DLD1 (cell line): ENCODE measurements around the gene NOM1.
"Not testable (repeated sequence)": the region's sequence is repeated elsewhere in the genome, so short reads cannot be mapped to it uniquely, and the experiment has no call there.

Experiments used
- in situ Hi-C: cut with HindIII; loops from 2 replicates; pipeline ENCODE4 v1.10.0; 2017; ENCODE audit warnings: low sequenced_read_pairs

NOM1 gene, protein sequence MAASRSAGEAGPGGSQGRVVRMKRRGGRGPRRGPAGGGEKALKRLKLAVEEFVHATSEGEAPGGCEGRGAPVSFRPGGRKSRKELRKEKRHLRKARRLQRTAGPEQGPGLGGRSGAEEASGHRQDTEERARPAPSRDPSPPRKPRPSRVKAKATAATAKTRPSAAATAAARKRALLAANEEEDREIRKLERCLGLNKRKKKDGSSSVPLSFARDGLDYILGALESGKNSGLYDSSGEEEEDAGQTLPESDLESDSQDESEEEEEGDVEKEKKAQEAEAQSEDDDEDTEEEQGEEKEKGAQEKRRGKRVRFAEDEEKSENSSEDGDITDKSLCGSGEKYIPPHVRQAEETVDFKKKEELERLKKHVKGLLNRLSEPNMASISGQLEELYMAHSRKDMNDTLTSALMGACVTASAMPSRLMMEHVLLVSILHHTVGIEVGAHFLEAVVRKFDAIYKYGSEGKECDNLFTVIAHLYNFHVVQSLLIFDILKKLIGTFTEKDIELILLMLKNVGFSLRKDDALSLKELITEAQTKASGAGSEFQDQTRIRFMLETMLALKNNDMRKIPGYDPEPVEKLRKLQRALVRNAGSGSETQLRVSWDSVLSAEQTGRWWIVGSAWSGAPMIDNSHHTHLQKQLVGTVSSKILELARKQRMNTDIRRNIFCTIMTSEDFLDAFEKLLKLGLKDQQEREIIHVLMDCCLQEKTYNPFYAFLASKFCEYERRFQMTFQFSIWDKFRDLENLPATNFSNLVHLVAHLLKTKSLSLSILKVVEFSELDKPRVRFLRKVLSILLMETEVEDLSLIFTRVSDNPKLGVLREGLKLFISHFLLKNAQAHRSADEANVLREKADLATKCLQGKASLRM

DNA sequence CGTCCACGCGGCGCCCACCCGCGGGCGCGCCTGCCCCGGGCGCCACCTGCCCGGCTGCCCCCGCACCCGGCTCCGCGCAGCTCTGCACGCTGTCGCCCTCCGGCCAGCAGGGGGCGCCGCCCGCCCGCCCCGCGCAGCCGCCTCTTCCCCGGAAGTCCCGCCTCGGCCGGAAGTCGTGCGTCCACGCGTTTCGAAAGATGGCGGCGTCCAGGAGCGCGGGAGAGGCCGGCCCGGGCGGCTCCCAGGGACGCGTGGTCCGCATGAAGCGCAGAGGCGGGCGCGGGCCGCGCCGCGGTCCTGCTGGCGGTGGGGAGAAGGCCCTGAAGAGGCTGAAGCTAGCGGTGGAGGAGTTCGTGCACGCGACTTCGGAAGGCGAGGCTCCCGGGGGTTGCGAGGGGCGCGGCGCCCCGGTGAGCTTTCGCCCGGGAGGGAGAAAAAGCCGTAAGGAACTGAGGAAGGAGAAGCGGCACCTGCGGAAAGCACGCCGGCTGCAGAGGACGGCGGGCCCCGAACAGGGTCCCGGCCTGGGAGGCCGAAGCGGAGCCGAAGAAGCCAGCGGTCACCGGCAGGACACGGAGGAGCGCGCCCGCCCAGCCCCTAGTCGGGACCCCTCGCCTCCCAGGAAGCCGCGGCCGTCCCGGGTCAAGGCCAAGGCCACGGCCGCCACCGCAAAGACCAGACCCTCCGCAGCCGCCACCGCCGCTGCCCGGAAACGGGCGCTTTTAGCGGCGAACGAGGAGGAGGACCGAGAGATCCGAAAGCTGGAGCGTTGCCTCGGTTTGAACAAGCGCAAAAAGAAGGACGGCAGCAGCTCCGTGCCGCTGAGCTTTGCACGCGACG is at the start of gene NOM1:
TSS of gene NOM1 (plus strand) at position 172 of the 840 bp plus-strand sequence. CDS start at position 198, 26 bp downstream.
- in situ Hi-C loops = no loop called here

DNA sequence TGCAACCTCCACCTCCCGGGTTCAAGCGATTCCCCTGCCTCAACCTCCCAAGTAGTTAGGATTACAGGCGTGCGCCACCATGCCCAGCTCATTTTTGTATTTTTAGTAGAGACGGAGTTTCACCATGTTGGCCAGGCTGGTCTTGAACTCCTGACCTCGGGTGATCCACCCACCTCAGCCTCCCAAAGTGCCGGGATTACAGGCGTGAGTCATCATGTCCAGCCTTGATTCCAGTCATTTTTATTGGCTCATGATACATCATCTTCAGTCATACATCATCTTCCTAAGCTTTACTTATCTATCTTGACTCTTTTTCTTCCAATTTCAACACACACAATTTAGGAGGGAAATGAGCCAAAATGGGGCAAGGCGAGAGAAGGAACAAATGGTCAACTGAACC is 49.4 kb upstream of the NOM1 start:
- in situ Hi-C loops = not testable (repeated sequence)

DNA sequence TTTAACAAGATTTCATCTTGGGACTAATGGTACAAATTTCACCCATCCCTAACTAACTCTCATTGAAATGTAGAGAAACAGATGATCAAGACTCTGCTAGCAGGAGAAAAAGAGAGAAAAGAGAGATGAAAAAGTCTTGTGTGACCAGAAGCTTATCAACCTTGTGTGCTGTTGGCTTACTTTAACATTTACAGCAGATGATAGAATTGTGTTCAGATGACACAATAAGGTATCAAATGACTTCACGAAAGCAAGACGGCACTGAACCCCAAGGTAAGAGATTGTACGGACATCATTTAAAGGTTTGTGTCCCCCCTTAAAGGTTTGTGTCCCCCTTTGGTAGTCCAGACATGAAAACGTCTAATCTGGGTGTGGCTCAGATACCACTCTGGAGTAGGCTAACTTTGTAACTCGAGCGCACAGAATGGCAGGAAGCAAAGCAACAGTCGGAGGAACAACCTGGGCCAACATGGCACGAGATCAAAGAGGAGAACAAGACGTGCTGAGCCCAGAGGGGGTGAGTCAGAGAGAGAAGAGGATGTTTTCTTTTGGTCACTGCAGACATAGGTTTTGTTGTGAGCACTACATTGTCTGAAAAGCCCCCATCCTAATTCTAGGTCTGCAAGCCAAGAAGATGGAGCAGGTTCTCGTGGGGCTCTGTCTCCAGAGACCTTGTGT is 46.1 kb upstream of the NOM1 start:
- in situ Hi-C loops = no loop called here

DNA sequence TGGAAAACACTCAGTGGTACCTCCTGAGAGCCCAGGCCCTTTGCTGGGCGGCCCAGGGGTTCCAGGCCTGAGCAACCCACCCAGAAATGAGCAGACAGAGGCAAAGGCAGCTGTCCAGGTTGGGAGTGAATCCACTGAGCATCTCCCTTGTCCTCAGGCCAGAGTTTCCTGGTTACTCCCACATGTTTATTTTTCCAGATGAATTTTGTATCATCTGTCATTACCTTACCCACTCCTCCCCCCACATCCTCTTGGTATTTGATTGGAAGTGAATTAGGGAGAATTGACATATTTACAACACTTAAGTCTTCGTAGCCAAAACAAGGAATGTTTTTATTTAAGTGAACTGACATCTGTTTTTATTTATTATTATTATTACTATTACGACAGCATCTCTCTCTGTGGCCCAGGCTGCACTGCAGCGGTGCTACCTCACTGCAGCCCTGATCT is 43.3 kb upstream of the NOM1 start:
- in situ Hi-C loops = no loop called here

DNA sequence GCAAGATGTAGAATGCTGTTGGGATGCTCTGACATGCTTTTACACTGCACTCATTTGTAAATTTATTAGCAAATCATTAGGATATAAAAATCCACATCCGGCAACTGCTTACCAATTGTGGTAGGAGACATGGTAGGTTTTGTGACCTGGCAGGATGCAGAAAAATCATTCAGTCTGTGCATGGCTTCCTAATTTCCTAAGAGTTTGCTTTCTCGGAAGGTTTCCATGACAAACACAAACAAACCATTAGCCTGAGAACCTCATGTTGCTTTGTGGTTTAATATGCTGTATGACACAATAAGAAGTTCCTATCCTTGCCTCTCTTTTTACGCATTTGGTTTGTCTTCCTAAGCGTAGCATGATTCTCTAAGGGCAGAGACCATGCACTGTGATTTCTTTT is 41.9 kb upstream of the NOM1 start:
- in situ Hi-C loops = no loop called here

DNA sequence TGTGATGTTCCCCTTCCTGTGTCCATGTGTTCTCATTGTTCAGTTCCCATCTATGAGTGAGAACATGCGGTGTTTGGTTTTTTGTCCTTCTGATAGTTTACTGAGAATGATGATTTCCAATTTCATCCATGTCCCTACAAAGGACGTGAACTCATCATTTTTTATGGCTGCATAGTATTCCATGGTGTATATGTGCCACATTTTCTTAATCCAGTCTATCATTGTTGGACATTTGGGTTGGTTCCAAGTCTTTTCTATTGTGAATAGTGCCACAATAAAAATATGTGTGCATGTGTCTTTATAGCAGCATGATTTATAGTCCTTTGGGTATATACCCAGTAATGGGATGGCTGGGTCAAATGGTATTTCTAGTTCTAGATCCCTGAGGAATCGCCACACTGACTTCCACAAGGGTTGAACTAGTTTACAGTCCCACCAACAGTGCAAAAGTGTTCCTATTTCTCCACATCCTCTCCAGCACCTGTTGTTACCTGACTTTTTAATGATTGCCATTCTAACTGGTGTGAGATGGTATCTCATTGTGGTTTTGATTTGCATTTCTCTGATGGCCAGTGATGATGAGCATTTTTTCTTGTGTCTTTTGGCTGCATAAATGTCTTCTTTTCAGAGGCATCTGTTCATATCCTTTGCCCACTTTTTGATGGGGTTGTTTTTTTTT is 39.8 kb upstream of the NOM1 start:
- in situ Hi-C loops = not testable (repeated sequence)

DNA sequence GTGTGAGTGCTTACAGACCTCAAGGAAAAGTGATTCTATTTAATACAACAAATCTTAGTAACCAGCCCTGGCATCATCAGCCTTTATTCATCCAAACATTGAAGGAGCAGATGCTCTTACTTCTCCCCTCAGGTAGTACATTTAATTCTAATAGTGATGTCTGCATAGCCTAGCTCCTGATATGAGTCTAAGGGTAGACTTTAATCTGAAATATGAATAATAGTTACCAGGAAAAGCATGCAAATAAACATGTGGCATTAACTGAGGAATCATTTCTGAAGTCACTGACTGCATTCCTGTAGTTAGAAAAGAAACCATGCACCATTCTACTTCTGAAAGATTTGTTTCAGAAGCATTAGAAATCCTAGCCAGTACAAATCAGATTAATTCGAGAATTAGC is 30.9 kb upstream of the NOM1 start:
- in situ Hi-C loops = no loop called here

DNA sequence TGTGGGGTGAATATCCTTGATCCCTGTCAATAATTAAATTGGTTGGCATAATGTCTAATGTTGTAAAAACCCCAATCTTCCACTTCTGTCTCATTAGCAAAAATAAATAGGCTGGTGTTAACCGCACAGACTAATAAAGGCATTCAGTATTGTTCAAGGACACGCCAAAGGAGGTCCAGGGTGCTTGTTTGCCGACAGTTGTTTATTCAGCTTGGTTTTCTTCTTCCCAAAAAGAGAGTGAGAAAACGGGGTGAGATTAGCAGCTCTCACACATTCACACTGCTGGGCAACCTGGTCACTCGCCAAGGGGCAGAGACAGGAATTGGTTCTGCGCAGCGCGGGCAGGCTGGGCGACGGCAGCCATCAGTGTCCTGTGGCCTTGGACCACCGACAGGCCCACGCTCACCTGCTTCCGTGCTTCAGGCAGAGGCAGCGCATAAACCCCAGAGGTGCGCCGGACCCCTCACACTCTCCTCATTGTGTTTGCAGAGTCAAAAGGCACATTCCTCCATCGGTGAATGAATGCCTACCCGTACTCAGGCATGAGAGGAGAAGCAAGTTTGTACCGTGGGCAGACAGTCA is 30.3 kb upstream of the NOM1 start:
- in situ Hi-C loops = no loop called here

DNA sequence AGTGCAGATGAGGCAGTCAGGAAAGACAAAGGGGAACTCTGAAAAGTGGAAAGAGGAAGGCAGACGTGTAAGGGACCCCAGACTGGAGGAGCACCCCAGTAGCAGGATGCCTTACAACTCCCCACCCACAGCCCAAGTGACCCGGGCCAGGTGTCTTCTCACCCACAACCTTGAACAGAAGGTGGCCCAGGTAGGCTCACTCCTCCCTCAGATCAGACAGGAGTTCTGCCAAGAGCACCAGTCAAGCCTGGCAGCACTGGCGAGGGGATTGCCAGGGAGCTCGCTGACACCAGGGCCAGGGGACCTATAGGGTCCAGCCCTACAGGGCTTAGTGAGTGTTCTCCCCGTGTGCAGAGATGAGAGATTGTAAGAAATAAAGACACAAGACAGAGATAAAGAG is 29.4 kb upstream of the NOM1 start:
- in situ Hi-C loops = no loop called here

DNA sequence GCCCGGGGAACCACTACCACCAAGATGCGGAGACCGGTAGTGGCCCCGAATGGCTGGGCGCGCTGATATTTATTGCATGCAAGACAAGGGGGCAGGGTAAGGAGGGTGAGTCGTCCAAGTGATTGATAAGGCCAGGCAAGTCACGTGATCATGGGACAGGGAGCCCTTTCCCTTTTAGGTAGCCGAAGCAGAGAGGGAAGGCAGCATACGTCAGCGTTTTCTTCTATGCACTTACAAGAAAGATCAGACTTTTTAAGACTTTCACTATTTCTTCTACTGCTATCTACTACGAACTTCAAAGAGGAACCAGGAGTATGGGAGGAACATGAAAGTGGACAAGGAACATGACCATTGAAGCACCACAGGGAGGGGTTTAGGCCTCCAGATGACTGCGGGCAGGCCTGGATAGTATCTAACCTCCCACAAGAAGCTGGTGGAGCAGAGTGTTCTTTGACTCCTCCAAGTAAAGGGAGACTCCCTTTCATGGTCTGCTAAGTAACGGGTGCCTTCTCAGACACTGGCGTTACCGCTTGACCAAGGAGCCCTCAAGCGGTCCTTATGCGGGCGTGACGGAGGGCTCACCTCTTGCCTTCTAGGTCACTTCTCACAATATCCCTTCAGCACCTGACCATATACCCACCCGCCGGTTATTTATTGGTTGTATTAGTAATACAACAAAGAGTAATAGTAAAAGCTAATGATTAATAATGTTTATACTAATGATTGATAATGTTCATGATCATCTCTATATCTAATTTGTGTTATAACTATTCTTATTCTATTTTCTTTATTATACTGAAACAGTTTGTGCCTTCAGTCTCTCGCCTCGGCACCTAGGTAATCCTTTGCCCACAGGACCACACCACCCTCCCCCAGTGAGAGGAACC is 28.8 kb upstream of the NOM1 start:
- in situ Hi-C loops = not testable (repeated sequence)

DNA sequence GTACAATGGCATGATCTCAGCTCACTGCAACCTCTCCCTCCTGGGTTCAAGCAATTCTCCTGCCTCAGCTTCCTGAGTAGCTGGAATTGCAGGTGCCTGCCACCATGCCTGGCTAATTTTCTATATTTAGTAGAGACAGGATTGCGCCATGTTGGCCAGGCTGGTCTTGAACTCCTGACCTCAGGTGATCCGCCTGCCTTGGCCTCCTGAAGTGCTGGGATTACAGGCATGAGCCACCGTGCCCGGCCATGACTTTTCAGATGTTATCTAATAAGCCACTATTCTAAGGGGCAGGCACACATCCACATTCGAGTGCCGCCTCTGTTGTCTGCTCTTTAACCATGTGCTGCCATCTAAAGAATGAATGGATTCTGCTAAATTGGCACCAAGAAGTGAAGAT is 27.2 kb upstream of the NOM1 start:
- in situ Hi-C loops = not testable (repeated sequence)

DNA sequence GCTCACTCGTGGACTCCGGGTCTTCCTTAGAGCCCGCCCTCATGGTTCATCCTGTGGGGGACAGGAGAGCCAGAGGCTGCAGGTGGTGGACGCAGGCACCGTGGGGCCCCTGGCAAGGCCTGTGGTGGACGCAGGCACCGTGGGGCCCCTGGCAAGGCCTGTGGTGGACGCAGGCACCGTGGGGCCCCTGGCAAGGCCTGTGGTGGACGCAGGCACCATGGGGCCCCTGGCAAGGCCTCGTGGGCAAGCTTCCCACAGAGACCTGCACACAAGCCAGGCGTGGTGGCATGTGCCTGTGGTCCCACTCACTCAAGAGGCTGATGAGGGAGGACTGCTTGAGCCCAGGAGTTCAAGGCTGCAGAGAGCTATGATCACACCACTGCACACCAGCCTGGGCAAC is 23.7 kb upstream of the NOM1 start:
- in situ Hi-C loops = not testable (repeated sequence)

DNA sequence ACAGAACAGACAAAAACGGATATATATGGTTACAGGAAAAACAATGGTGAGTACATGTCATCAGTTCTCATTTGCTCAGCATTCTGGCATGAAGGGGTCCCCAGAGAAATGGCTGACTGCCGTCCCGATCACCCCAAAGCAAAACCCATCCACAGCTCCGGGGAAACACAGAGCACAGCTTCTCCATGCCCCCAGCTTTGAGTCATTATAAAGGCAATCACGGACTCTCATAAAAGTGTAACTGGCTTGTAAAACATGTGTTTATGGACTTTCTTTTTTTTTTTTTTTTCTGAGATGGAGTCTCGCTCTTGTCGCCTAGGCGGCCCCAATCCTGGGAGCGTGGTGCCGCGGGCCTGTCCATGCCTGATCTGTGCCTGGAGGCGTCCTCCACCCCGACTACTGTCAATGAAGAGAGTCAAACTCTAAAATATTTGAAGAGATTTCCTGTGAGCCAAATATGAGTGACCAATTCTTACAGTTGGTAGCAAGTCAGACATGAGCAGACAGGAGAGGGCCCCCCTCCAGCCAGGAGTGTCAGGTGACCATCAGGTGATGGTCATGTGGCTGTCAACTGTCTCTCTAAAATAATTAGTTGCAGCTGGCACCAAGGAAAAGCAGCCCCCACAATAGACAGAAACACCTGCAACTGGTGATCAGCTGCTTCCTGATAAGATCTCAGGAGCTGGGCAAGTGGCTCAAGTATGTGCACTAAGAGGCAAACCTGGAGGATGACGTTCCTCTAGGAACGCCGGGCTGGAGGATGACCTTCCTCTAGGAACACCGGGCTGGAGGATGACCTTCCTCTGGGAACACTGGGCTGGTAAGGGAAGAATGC is 21.7 kb upstream of the NOM1 start:
- in situ Hi-C loops = no loop called here

DNA sequence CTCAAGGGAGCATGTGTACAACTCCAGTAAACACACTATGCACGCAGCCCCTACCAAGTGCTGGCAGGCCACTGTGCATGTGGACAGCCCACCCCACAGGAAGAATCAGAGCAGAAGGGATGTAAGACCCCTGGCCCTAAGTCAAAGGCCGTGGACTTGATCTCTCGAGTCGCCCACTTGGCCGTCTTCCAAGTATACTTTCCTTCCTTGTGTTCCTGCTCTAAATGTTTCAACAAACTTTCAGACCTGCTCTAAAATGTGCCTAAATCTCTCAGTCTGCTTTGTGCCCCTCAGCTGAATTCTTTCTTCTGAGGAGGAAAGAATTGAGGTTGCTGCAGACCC is 21.1 kb upstream of the NOM1 start:
- in situ Hi-C loops = no loop called here

DNA sequence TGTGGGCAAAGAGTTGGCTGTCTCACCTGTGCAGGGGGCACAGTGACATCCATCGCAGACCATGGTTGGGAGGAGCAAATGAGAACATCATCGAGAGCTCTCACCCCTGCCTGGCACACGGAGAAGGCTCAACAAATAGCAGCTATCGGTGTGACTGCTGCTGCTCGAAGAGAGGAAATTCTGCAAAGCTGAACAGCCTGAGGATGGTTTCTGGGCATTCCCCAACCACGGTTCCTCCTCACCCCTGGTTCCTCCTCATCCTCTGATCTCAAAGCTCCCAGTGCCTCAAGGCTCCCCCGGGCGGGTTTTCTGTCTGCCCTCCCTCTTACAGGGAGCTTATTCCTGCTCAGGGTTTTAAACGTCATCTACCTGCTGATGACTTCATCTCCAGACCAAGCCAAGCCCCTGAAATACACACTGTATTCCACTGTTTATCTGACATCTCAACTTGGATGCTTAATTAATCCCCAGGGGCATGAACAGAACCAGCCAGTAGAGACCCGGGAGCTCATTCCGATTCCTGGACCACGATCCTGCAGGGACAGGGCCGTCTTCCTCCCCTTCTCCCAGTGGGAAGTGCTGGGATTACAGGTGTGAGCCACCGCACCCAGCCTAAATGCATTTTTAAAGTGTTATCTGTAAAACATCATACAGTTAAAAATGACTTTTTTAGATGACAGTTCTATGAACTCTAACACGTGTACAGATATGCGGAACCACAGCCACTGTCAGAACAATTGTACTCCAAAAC is 19.5 kb upstream of the NOM1 start:
- in situ Hi-C loops = no loop called here

DNA sequence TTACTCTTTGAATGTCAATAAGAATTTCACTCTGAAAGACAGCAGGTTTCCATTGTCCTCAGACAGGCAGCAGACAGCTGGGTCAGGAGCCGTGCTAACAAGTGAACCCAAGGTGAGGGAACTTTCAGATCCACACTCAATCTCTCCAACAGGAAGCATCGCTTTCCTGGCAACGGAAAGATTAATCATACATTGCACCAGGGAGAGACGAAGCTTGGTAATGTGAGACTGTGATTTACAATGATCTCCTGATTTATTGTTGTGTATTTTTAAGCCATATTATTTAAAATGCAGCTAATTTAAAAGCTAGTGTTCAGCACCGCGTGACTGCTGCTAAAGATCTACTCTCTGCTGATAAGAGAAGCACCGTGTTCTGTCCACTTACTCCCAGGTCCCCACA is 17.5 kb upstream of the NOM1 start:
- in situ Hi-C loops = no loop called here

DNA sequence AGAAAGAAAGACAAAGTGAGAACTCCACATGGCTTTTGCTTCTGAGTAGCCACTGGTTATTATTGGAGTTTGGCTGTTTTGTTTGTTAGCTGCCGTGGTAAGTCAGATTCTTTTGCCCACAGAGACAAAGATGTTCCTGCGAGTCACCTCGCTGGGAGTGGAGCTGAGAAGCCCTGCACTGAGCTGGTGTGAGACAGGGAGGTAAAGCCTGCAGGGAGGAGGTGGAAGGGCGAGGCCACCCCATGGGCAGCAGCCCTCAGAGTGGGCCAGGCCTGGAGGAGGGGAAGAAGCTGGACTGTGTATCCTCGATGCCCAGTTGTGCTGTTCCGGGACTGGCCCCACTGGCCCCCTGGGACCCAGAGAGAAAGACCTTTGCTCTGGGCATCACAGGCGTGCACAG is 14.3 kb upstream of the NOM1 start:
- in situ Hi-C loops = no loop called here
